K562 (cell line): ENCODE results near the gene CD40. TPM values are rescaled to one million over a fixed set of nuclear protein-coding genes. Genes with fewer than 3 reads are reported as not detected.

ENCODE experiments used
- CHD2 ChIP-seq: IDR thresholded peaks from 2 replicates; pipeline ENCODE4 v1.6.1; 2011; ENCODE audit warnings: low read depth, low read length
- CHD7 ChIP-seq: fragments of 200-600 bp; sonication (generic); IDR thresholded peaks from one replicate; pipeline ENCODE4 v1.6.1; 2012; ENCODE audit warnings: mild to moderate bottlenecking, low read depth, low read length, inconsistent platforms
- NFIX ChIP-seq: fragments of 250-450 bp; sonication (Bioruptor Pico); IDR thresholded peaks from 2 replicates; pipeline ENCODE4 v1.4.0; 2020; ENCODE audit warnings: low read depth, mild to moderate bottlenecking, moderate library complexity
- XRCC5 ChIP-seq: fragments of 200-400 bp; formaldehyde crosslinking; IDR thresholded peaks from 2 replicates; pipeline ENCODE4 v1.6.1; 2017; ENCODE audit warnings: low read depth, mild to moderate bottlenecking, low read length
- polyA plus RNA-seq, 8 experiments: library from polyadenylated mRNA; depleted of rRNA in 4 of 8; stranded (reverse) in 5 of 8; unstranded in 3 of 8; fragments of >200 nt; fragmentation: Nextera tagmentation in 2 of 8; fragmentation: Illumina TruSeq in 1 of 8; extraction: Ambion mirVana in 2 of 8; extraction: Trizol in 1 of 8; gene quantifications; 2 replicates each; pipeline versions ENCODE4 v1.2.1 to v1.2.3, GENCODE V29; 2011 to 2014; ENCODE audit warnings: inconsistent platforms in 1 of 8, missing spikeins in 1 of 8
- total RNA-seq, 7 experiments: library from RNA; depleted of rRNA in 6 of 7; stranded (reverse); fragments of >200 nt in 6 of 7; fragmentation: Illumina TruSeq in 2 of 7; extraction: Trizol in 2 of 7; gene quantifications; 2 replicates each; pipeline versions ENCODE4 v1.2.1 to v1.2.3, GENCODE V29; 2011 to 2021; ENCODE audit warnings: low replicate concordance in 1 of 7
- TF ChIP-seq, protein P1 (sequence below): sonication (generic); formaldehyde crosslinking; IDR thresholded peaks from 2 replicates; pipeline ENCODE4 v1.8.0; 2022; ENCODE audit warnings: mild to moderate bottlenecking, missing genetic modification reagents

Gene CD40
- total and polyA plus RNA-seq, 9 of the 15 experiments (the other 6 are each of a cell fraction or from before 2014, with no cell fraction given), result 0.76 to 3.7 (median 1.6) TPM

DNA sequence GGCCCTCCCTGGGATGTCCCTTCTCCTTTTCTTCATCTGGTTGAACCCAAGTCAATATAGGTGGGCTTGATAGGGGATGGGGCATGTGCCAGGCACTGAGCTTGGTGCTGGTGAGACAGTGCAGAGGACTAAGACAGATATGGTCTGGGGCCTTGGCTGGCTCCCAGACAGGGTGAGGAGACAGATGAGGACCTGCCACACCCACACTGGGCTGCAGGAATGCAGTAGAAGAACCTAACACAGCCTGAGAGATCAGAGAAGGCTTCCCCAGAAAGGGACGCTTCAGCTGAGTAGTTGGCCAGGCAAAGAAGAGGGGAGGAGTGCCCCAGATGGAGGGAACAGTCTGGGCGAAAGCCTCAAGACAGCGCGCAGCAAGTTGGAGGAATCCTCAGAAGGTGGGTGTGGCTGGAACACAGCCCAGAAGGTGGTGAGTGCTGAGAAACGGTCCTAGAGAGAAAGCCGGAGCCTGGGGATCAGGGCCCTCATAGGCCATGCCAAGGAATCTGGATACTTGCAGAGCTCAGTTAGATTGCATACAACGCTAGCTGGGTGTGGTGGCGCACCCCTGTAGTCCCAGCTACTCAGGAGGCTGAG lies 26.4 kb downstream of the CD40 start (continued):
- TF ChIP-seq CHD7 (no peak), CHD2 (no peak), NFIX (CRISPR knock-in tag) (no peak), XRCC5 (no peak)
- TF ChIP-seq, protein P1, sequence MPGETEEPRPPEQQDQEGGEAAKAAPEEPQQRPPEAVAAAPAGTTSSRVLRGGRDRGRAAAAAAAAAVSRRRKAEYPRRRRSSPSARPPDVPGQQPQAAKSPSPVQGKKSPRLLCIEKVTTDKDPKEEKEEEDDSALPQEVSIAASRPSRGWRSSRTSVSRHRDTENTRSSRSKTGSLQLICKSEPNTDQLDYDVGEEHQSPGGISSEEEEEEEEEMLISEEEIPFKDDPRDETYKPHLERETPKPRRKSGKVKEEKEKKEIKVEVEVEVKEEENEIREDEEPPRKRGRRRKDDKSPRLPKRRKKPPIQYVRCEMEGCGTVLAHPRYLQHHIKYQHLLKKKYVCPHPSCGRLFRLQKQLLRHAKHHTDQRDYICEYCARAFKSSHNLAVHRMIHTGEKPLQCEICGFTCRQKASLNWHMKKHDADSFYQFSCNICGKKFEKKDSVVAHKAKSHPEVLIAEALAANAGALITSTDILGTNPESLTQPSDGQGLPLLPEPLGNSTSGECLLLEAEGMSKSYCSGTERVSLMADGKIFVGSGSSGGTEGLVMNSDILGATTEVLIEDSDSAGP (CRISPR knock-in tag), result no peak
- TF ChIP-seq, all 486 proteins: peak for 0
